ENCODE results near the gene DGKE. TPM values are rescaled to one million over a fixed set of nuclear protein-coding genes. Genes with fewer than 3 reads are reported as not detected.
A peak's percentile ranks its signal among the peaks of the same experiment; 100 is the strongest.

DGKE gene
- total and polyA plus RNA-seq, 2 of the 13 experiments (the other 11 are each of a cell fraction or from before 2014, with no cell fraction given) = 3.2 to 5.3 TPM

DNA sequence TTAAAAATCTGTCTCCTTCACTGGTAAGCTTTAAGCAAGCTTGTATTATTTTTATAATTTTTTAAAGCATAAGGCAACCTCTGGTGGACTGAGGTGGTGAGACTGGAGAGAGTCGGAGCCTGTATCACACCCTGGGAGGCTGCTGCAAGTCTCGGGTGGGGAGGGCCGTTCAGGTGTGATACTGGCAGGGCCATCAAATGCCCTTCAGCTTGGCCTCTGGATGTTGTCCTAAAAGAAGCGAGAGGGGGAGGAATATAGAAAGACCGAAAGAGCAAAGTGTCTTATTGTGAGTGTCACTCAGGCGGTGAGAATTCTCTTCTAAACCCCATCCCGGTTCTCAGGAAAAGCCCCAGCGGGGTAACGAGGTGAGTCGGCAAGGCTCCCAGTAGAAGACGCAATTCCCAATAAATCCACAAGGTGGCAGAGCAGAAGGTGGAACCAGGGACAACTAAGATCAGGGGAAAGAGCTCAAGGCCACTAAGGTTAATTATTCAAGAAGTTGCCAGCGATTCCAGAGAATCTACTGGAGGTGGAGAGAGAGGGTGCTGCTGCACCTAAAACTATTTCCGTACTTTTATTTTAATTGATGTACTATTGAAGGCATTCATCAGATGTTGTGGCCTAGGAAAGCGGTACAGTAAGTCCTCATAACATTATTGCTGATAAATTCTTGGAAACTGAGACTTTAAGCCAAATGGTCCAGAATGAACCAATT lies 14.4 kb upstream of the DGKE start (continued):
- TF ChIP-seq, protein P1, sequence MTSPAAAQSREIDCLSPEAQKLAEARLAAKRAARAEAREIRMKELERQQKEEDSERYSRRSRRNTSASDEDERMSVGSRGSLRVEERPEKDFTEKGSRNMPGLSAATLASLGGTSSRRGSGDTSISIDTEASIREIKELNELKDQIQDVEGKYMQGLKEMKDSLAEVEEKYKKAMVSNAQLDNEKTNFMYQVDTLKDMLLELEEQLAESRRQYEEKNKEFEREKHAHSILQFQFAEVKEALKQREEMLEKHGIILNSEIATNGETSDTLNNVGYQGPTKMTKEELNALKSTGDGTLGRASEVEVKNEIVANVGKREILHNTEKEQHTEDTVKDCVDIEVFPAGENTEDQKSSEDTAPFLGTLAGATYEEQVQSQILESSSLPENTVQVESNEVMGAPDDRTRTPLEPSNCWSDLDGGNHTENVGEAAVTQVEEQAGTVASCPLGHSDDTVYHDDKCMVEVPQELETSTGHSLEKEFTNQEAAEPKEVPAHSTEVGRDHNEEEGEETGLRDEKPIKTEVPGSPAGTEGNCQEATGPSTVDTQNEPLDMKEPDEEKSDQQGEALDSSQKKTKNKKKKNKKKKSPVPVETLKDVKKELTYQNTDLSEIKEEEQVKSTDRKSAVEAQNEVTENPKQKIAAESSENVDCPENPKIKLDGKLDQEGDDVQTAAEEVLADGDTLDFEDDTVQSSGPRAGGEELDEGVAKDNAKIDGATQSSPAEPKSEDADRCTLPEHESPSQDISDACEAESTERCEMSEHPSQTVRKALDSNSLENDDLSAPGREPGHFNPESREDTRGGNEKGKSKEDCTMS (CRISPR knock-in tag; conservative IDR thresholded peaks at IDR 0.05) = 0 out of 2 replicates have a peak, but pooled peaks have one; percentile 26
- TF ChIP-seq SMAD1 (CRISPR knock-in tag; IDR thresholded peaks at IDR 0.05; ENCODE audit: borderline replicate concordance, low read depth) (no peak), KDM5A (IDR thresholded peaks at IDR 0.05; ENCODE audit: borderline replicate concordance, low read length) (no peak), HDAC2 (CRISPR knock-in tag; IDR thresholded peaks at IDR 0.05) (peak; percentile 66; the same call in 1 of the 2 replicates), SKIL (CRISPR knock-in tag; IDR thresholded peaks at IDR 0.05; ENCODE audit: borderline replicate concordance) (no peak), ZNF33A (CRISPR knock-in tag; IDR thresholded peaks at IDR 0.05; ENCODE audit: borderline replicate concordance) (0 out of 2 replicates have a peak, but pooled peaks have one; percentile 2), MIXL1 (CRISPR knock-in tag; IDR thresholded peaks at IDR 0.05) (peak; percentile 91), SMC3 (IDR thresholded peaks at IDR 0.05; ENCODE audit: low read length) (peak; percentile 98), ZNF232 (CRISPR knock-in tag; IDR thresholded peaks at IDR 0.05; ENCODE audit: borderline replicate concordance) (no peak), HCFC1 (IDR thresholded peaks at IDR 0.05; ENCODE audit: low read depth, low read length) (no peak), HOXA5 (CRISPR knock-in tag; IDR thresholded peaks at IDR 0.05) (0 out of 2 replicates have a peak, but pooled peaks have one; percentile 28), TEF (CRISPR knock-in tag; IDR thresholded peaks at IDR 0.05) (no peak), MIER3 (CRISPR knock-in tag; IDR thresholded peaks at IDR 0.05; ENCODE audit: borderline replicate concordance) (peak; percentile 84; the same call in 1 of the 2 replicates), ZNF205 (CRISPR knock-in tag; IDR thresholded peaks at IDR 0.05) (0 out of 2 replicates have a peak, but pooled peaks have one; percentile 64), ZNF512B (CRISPR knock-in tag; IDR thresholded peaks at IDR 0.05; ENCODE audit: borderline replicate concordance) (no peak), NCOA2 (CRISPR knock-in tag; IDR thresholded peaks at IDR 0.05) (peak; percentile 61; the same call in 1 of the 2 replicates)
- TF ChIP-seq, protein P2, sequence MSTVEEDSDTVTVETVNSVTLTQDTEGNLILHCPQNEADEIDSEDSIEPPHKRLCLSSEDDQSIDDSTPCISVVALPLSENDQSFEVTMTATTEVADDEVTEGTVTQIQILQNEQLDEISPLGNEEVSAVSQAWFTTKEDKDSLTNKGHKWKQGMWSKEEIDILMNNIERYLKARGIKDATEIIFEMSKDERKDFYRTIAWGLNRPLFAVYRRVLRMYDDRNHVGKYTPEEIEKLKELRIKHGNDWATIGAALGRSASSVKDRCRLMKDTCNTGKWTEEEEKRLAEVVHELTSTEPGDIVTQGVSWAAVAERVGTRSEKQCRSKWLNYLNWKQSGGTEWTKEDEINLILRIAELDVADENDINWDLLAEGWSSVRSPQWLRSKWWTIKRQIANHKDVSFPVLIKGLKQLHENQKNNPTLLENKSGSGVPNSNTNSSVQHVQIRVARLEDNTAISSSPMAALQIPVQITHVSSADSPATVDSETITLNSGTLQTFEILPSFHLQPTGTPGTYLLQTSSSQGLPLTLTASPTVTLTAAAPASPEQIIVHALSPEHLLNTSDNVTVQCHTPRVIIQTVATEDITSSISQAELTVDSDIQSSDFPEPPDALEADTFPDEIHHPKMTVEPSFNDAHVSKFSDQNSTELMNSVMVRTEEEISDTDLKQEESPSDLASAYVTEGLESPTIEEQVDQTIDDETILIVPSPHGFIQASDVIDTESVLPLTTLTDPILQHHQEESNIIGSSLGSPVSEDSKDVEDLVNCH (CRISPR knock-in tag; IDR thresholded peaks at IDR 0.05) = no peak

All from HepG2 (cell line).